Measurements from ENCODE around the gene LPO.

GRCh38 chr17:58202859-58203258, 35.5 kb upstream of the LPO start:
- TF ChIP-seq POLR2AphosphoS5 (IDR thresholded peaks at IDR 0.05; ENCODE audit: low read depth, low read length) (no peak), REST (IDR thresholded peaks at IDR 0.05; ENCODE audit: insufficient read depth in 1 of 2, low read depth in 2 of 2, low read length in 2 of 2) (no peak)

All from PFSK-1 (cell line).